GM04503 (cell line): ENCODE results near the gene MAN1B1.
"Not testable (repeated sequence)": the region's sequence is repeated elsewhere in the genome, so short reads cannot be mapped to it uniquely, and the experiment has no call there.

ENCODE experiments used
- DNase-seq: peaks from one replicate; pipeline ENCODE4 v3.0.0-alpha.2; 2012; ENCODE audit warnings: low read depth

MAN1B1 gene

DNA sequence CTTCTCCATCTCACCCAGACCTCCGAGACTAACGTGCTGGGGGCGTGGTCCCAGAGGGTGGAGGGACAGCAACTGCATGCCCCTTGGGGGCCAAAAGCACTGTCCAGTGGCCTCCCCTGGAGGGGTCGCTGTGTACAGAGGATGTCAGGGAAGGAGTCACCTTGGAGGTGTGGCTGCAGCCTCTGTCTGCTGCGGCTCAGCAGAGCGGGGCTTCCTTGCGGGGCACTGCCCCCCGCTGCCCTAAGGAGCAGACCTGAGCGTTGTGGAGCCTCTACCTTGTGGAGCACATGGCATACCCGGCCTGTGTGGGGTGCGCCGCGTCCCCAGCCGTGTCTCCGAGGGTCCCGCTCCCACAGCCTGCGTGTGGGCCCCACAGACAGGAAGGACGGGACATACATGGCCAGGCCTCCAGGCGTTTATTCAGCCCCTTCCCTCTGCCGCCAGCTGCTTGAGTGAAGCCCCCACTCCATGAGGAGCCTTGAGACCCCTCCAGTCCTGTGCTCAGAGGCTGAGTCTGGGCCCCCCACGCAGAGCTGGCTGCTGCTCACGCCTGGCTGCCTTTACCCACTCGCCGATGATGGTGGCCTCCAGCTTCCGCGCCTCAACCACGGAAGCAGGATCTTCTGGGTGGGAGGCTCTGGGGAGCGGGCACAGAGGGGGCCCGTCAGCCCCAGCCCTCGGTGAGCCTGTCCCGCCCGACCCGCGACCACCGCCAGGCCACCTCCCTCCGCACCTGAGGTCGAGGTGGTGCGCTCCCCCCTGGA is 23.5 kb downstream of the MAN1B1 start:
- DNase-seq: no peak

DNA sequence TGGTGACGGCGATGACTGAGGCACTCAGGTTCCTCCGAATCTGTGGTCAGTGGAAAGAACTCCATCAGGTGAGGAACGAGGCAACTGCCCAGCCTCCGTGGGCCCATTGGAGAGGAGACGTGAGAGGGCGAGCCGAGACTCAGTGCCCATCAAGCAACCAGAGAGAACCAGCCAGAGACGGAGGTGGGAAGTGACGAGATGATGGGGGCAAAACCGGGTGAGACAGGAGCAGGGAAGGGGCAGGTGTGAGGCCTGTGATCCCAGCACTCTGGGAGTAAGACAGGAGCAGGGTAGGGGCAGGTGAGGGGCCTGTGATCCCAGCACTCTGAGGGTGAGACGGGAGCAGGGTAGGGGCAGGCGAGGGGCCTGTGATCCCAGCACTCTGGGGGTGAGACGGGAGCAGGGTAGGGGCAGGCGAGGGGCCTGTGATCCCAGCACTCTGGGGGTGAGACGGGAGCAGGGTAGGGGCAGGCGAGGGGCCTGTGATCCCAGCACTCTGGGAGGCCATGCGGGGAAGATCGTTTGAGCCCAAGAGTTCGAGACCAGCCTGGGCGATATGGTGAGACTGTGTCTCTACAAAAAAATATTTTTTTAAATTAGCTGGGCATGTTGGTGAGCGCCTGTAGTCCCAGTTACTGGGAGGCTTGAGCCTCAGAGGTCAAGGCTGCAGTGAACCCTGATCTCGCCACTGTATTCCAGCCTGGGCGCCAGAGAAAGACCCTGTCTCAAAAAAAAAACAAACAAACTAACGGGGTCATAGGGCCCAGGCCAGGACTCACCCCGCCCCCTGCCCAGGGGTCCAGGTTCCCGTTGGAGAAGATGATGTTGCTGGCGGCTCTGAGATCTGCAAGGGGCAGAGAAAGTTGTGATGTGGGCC is 24.4 kb downstream of the MAN1B1 start:
- DNase-seq: no peak

DNA sequence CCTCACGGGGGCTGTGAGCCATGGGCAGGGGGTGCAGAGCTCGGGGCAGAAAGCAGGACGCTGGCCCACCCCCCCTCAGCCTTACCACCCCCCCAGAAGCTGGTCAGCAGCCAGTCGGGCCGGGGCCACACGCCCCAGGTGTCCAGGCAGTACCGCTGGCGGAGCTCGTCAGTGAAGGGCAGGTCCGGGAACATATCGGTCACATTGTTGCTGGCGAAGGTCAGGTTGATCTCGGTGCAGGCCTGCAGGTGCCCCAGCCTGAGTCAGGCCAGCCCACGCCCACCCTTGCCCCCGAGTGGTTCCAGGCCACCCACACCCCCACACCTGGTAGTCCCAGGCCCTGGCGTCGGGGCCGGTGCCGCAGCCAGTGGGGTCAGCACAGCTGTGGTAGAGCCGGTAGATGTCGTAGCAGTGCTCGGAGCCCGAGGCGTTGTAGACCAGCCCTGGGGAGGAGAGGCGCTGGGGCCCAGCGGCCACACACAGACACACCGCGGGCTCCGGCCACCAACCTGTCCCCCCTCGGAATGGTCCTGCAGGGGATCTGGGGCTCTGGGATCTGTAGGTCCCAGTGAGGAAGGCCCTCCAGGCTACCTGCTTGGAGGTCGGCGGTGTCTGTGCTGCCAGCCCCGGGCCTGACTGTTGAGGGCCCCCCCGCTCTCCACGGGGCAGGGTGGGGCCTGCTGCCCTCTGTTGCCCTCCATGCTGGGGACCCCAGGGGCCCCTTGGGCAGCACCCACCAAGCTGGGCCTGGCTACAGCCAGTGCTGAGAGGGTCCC is 25.2 kb downstream of the MAN1B1 start:
- no peak for DNase-seq

DNA sequence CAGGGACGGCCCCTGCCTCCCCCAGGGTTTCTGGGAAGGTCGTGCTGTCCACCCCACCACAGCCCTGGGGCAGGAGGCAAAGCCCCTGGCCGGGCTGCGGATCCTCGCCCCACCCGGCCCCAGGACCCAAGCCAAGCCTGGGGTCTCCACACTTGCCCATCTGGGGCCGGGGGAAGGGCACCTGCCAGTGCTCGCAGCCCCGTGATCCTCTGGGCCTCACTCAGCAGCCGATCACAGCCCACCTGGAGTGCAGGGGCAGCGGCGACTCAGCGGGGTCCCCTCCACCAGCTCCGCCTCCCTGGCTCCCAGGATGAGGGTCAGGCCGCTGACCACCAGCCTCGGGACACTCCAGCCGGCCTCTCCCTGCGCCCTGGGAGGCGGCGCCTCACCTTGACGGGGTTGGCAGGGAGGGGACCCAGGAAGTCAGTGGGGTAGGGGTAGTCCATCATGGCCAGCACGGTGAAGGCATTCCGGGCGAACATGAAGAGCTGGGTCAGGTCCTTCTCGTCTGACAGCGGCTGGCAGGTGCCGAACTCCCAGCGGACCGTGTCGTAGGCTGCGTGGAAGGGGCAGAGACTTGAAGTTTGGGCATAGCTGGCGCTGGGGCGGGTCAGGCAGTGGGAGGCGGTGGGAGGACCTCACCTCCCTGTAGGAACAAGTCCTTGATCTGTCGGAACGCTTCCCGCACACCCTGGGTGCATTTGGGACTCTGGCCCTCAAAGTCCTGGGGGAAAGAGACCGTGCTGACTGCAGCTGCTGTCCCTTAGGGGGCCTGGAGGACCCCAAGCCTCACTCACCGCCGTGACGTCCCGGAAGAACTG is 26.0 kb downstream of the MAN1B1 start:
- DNase-seq: no peak

DNA sequence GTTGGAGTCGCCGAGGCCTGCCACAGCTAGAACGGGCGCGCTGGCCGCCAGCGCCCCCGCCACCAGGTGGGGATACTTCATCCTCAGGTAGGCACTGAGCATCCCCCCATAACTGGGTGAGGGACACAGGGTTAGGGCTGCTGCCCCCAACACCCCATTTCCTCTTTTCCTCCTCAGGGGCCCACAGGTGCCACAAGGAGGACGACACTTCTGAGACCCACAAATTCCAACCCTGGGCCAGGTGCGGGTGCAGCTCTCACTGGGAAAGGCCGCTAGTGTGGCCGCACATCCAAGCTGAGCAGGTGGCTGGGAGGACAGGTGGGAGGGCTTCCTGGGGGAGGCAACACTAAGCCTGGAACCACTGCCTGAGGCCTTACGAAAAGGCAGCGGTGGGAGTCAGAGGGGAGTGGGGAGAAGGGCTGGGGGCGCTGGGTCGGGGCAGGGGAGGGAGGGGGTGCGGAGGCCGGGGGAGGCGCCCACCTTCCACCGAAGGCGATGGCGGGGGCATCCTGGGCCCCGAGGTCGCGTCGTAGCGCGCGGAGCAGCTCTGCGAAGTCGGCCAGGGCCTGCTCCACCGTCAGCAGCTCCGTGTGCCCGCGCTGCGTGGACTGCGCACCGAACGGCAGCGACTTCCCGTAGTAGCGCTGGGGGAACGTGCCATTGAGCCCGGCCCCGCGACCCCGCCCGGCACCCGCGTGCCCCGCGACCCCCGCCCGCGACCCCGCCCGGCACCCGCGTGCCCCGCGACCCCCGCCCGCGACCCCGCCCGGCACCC is 26.8 kb downstream of the MAN1B1 start:
- no peak for DNase-seq

DNA sequence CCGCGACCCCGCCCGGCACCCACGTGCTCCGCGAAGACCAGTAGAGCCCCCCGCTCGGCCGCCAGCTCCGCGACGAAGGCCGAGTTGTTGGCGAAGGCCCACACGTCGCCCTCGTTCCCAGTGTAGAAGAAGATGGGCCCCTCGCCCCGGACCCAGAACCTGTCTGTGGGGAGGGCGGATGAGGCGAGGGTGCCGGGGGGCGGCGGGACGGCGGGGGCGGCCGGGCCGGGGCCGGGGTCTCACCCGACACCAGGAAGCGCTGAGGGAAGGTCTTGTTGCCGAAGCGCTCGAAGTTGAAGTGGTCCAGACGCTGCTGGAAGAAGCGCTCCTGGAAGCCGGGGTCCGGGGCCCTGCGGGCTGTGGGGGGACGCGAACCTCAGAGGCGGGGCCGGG is 27.4 kb downstream of the MAN1B1 start:
- DNase-seq: no peak

DNA sequence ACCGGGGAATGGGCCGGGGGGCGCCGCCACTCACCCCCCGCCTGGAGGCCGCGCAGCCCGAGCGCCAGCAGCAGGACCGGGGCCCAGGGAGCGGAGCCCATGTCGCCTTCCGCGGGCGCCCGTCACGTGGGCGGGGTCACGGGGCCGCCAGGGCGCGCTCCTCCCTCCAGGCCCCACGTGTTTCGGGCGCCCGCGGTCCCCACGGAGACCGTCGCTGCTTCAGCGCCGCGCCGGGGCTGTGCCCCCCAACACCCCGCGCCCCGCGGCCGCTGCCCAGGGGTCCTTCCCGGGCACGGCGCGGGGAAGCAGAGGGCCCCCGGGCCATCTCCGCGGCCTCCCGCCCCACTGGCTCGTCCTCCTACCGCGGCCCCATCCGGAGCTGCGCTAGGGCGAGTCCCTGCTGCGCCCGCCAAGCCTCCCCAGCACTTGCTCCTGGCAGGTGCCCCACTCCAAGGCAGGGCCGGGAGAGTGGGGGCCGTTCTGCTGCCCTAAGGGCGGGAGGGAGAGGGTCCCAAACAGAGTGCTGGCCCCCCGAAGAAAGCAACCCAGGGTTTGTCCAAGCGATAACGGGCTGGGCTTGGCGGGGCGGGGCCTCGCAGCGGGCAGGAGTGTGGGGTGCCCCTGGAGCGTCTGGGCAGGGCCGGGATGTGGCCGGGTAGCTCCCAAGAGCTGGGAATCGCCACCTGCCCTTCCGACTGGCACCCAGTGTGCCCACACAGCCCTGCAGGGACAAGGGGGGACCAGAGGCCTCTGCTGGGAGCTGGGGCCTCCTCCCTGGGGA is 28.0 kb downstream of the MAN1B1 start, which contains the start of gene DPP7:
DPP7 (minus strand) TSS at position 121 of the 781 bp plus-strand sequence; CDS start at position 101, 20 bp downstream.
- DNase-seq: no peak

DNA sequence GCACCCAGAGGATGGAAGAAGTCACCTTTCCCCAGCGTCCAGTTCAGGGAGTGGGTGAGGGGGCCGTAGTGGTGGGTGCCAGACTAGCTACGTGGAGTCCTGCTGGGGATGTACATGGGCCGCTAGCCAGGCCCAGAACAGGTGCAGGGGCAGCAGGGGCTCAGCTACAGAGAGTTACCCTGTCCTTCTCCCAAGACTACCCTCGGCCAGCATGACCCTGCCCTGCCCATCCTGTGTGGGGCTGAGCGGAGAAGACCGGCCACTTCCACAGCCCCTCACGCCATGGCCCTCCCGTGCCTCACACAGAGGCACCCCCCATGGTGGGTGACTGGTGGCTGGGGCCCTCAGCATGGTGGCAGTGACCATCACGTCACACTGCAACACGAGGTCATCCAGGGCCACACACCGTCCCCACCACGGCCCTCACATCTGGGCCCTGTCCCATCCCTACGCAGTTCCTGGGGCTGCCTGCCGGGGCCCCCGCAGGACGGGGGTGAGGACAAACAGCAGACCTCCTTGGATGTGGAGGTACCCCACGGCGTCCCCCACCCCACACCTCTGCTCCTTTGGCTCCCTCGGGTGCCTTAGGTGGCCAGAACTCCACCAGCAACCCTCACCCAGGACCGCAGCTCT is 28.7 kb downstream of the MAN1B1 start:
- no peak for DNase-seq

DNA sequence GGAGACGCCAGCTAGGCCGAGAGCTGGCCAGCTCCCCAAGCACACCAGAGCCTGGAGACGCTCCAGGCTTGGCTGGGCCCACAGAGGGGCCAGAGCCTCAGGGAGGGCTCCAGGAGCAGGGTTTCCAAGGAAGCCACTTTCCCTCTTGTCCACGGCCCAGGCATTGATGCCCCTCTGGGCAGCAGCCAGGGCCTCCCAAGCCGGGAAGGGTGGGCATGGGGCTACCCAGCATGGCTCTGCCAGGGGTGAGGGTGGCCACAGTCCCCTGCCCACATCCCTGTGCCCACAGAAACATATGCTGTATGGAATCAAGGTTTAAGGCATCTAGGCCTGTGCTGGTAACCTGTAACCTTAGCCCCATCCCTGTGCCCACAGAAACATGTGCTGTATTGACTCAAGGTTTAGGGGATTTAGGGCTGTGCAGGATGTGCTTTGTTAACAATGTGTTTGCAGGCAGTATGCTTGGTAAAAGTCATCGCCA is 29.3 kb downstream of the MAN1B1 start:
- DNase-seq: no peak

DNA sequence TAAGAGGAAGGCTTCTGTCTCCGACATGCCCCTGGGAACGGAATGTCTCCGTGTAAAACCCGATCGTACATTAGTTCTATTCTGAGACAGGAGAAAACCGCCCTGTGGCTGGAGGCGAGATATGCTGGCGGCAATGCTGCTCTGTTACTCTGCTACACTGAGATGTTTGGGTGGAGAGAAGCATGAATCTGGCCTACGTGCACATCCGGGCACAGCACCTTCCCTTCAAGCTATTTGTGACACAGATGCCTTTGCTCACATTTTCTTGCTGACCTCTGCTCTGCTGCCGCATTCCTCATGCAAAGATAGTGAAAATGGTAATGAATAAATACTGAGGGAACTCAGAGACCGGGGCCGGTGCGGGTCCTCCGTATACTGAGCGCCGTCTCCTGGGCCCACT is 29.9 kb downstream of the MAN1B1 start:
- no peak for DNase-seq

DNA sequence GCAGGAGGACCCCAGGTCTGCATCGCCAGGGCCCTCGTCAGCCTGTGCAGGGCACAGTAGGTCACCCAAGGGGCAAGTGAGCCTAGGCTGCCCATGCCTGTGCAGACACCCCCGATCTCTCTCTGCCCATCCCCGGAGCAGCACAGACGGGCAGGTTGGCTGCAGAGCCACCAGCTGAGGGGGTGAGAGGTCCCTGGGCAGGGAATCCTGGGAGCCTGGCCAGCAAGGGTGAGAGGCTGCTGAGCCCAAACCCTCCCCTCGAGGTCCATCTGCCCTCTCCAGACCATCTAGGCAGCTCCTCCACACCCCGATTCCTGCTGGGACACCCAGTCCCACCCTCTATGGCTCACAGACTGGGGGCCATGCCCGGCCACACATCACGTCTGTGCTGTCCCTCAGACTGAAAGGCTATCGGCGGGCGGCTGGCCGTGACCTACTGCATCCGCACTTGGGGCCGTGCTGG is 30.5 kb downstream of the MAN1B1 start:
- DNase-seq: no peak

DNA sequence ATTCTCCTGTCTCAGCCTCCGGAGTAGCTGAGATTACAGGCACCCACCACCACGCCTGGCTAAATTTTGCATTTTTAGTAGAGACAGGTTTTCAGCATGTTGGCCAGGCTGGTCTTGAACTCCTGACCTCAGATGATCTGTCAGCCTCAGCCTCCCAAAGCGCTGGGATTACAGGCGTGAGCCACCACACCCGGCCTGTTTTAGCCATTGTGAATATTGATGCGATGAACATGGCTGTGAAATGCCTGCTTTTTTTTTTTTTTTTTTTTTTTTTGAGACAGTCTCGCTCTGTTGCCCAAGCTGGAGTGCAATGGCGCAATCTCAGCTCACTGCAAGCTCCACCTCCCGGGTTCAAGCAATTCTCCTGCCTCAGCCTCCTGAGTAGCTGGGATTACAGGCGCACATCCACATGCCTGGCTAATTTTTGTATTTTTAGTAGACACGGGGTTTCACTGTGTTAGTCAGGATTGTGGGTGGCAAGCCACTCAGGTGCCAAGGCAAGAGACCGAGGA is 31.4 kb downstream of the MAN1B1 start:
- DNase-seq: not testable (repeated sequence)

DNA sequence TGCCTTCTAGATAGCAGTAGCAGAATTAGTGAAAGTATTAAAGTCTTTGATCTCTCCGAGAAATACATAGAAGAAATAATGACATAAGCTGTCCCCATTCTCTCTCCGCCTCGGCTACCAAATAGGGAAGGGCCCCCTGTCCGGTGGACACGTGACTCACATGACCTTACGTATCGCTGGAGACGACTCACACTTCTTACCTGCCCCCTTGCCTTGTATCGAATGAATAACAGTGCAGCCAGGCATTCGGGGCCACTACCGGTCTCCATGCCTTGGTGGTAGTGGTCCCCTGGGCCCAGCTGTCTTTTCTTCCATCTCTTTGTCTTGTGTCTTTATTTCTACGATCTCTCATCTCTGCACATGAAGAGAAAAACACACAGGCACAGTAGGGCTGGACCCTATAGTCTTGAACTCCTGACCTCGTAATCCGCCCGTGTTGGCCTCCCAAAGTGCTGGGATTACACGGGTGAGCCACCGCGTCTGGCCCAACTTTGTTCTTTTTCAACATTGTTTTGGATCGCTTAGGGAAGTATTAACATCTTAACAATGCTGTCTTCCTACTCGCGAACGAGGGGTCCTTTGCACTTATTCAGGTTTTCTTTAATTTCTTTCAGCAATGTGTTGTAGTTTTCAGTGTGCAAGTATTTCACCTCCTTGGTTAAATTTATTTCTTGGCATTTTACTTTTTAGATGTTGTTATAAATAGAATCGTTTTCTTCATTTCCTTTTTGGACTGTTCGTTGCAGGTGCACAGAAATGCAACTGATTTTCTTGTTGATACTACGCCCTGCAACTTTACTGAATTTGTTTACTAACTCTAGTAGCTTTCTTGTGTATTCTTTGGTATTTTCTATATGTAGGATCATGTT is 35.4 kb downstream of the MAN1B1 start:
- DNase-seq: not testable (repeated sequence)

DNA sequence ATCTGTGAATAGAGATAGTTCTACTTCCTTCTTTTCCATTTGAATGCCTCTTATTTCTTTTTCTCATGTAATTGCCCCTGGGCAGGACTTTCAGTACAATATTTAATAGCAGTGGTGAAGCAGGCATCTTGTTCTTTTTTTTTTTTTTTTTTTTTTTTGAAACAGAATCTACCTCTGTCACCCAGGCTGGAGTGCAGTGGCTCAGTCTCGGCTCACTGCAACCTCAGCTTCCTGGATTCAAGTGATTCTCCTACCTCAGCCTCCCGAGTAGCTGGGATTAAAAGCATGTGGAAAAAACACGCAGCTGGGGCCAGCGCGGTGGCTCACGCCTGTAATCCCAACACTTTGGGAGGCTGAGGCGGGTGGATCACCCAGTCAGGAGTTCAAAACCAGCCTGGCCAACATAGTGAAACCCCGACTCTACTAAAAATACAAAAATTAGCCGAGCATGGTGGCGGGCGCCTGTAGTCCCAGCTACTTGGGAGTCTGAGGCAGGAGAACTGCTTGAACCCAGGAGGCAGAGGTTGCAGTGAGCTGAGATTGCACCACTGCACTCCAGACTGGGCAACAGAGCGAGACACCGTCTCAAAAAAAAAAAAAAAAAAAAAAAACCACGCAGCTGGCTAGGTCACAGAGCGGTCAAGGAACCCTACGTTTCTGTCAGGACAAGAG is 36.1 kb downstream of the MAN1B1 start:
- not testable (repeated sequence) for DNase-seq

DNA sequence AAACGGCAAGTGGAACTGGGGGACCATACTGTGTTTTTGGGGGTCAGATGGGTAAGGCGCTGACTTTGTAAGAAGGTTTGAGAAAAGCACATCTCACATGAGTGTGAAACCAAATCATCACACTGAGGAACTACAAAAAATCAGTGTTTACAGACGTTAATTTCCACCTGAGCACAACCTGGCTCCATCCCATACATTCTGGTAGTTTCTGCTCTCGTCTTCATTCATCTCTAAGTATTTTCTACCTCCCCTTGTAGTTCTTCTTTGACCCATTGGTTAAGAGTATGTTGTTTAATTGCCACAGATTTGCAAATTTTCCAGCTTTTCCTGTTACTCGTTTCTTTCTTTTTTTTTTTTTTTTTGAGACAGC is 36.7 kb downstream of the MAN1B1 start:
- DNase-seq: no peak

DNA sequence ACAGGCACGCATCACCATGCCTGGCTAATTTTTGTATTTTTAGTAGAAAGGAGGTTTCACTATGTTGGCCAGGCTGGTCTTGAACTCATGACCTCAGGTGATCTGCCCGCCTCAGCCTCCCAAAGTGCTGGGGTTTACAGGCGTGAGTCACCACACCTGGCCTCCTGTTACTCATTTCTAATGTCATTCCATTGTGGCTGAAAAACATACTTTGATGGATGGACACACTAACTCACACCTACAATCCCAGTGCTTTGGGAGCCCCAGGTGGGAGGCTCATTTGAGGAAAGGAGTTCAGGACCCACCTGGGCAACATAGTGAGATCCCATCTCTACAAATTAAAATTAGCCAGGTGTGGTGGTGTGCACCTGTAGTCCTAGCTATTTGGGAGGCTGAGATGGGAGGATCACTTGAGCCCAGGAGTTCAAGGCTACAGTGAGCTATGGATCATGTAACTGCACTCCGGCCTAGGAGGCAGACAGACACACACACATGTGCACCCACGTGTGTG is 37.2 kb downstream of the MAN1B1 start:
- DNase-seq: not testable (repeated sequence)

DNA sequence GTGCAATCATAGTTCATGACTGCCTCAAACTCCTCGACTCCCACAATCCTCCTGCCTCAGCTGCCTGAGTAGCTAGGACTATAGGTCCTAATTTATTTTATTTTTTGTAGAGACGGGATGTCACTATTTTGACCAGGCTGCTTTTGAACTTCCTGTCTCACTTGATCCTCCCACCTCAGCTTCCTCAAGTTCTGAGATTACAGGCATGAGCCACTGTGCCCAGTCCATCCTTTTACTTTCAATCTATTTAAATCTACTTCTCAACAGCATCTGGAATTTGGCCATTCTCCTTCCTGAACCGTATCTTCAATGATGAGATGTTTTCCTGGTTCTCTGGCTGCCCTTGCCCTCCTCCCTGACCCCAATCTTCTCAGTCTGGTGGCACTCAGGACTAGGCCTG is 40.0 kb downstream of the MAN1B1 start:
- no peak for DNase-seq
